Suprapubic skin (tissue), 4 donors: ENCODE measurements around the gene ERC2.

Experiments
- EP300 ChIP-seq: sonication (generic); formaldehyde crosslinking; IDR thresholded peaks from one replicate; pipeline ENCODE4 v1.6.1; 2017; ENCODE audit warnings: antibody characterized with exemption
- POLR2A ChIP-seq, 2 donors: fragments of 450-650 bp; IDR thresholded peaks; one replicate each; pipeline ENCODE4 v1.6.1; 2017; ENCODE audit warnings: antibody characterized with exemption in 2 of 2, mild to moderate bottlenecking in 2 of 2, moderate library complexity in 2 of 2
- POLR2AphosphoS5 ChIP-seq, 3 donors: sonication (generic); formaldehyde crosslinking; IDR thresholded peaks; one replicate each; pipeline ENCODE4 v1.6.1; 2017; ENCODE audit warnings: antibody characterized with exemption in 3 of 3
- TF ChIP-seq, protein P1 (sequence below), 2 donors: fragments of 200-600 bp in 1 of 2; fragments of 450-650 bp in 1 of 2; sonication (generic) in 1 of 2; IDR thresholded peaks; one replicate each; pipeline ENCODE4 v1.5.1; 2016 to 2019; ENCODE audit warnings: antibody characterized with exemption in 2 of 2, mild to moderate bottlenecking in 1 of 2, moderate library complexity in 1 of 2

DNA sequence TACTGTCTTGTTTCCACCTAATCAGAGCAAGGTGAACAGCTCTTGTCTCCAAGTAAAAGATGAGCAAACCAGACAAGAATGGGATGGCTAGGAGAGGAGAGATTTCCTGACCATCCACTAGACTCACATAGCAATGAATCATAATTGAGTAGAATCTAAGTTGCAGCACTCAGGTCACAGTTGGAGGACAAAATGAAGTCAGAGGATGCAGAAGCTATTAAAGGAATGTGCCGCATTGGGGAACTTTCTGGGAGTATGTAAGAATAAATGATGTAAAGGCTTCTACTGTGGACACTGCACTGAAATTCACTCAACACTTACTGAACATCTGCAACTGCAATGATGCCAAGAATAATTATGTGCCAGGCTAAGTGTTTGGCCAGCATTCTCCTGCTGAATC is 763.7 kb downstream of the ERC2 start:
- TF ChIP-seq, protein P1, sequence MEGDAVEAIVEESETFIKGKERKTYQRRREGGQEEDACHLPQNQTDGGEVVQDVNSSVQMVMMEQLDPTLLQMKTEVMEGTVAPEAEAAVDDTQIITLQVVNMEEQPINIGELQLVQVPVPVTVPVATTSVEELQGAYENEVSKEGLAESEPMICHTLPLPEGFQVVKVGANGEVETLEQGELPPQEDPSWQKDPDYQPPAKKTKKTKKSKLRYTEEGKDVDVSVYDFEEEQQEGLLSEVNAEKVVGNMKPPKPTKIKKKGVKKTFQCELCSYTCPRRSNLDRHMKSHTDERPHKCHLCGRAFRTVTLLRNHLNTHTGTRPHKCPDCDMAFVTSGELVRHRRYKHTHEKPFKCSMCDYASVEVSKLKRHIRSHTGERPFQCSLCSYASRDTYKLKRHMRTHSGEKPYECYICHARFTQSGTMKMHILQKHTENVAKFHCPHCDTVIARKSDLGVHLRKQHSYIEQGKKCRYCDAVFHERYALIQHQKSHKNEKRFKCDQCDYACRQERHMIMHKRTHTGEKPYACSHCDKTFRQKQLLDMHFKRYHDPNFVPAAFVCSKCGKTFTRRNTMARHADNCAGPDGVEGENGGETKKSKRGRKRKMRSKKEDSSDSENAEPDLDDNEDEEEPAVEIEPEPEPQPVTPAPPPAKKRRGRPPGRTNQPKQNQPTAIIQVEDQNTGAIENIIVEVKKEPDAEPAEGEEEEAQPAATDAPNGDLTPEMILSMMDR (IDR thresholded peaks at IDR 0.05), result no peak
- TF ChIP-seq POLR2A (IDR thresholded peaks at IDR 0.05), result no peak
- no peak for TF ChIP-seq EP300
- TF ChIP-seq POLR2AphosphoS5 (IDR thresholded peaks at IDR 0.05), result no peak
